ENCODE results near the gene CD151. TPM values are rescaled to one million over a fixed set of nuclear protein-coding genes. Genes with fewer than 3 reads are reported as not detected.

The CD151 gene
- polyA plus RNA-seq, 1 of the 3 experiments (the other 2 are of a cell fraction), result 922 TPM

DNA sequence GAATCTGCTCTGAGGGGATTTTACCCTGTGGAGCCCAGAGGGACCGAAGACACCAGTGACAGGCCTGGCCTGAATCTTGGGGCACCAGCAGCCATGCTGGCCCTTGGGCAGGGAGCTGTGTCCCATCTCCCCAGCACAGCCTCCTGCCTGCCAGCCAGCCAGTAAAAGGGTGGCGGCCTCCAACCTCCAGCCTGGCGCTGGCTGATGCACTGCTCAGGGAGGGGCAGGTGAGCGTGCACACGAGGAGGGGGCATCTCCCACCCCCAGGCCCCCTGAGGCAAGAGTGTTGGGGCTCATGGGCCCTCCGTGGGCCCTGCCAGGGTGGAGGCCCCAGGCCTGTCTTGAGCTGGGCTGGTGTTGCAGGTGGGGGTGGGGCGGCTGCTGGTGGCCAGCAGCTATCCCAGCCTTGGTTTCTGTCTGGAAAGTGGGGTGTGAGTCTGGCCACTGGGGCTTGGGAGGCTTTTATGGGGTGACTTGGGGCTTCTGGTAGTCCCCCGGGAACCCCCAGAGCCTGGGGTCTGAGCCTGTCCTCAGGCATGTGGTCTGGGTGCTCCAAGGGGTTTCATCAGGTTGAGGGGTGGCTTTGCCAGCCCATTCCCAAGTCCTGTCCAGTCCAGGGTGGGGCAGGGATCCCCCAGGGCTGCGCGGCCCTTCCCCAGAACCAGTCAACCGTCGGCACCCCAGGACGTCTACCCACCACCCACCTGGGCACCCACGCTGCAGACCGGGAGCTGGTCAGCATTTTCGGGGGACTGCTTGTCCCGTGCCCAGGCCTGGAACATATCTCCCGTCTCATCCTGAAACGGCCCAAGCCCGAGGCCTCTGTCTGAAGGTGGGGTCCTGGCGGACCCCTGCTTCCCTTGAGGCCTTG lies 27.7 kb downstream of the CD151 start:
- POLR2A ChIA-PET, result interaction anchor here (0.7 to 2.5 kb wide), 9 partner anchors 9 to 51 kb away, joined by 3 to 8 read pairs (median 3); partner anchors contain the start of genes PNPLA2 and RPLP2
- peaks cover 10 to 67% of the 10 kb centered on the region in 2 experiments; a peak in 2 of 4 replicates for H3K4me1 ChIP-seq (ENCODE audit: control insufficient read depth in 1 of 2, insufficient read depth in 2 of 2, low read depth in 1 of 2, low read length in 1 of 2)
- H3K79me2 ChIP-seq (ENCODE audit: insufficient read depth), result peaks cover 10% of the 10 kb centered on the region; the same call in 1 of the 2 replicates
- TF ChIP-seq MEF2A (IDR thresholded peaks at IDR 0.05; ENCODE audit: borderline replicate concordance, low read depth) (no peak), YY1 (IDR thresholded peaks at IDR 0.05; ENCODE audit: low read depth) (no peak)
- TF ChIP-seq, protein P1, sequence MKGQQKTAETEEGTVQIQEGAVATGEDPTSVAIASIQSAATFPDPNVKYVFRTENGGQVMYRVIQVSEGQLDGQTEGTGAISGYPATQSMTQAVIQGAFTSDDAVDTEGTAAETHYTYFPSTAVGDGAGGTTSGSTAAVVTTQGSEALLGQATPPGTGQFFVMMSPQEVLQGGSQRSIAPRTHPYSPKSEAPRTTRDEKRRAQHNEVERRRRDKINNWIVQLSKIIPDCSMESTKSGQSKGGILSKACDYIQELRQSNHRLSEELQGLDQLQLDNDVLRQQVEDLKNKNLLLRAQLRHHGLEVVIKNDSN (IDR thresholded peaks at IDR 0.05; ENCODE audit: borderline replicate concordance, low read depth), result no peak
- TF ChIP-seq, protein P2, sequence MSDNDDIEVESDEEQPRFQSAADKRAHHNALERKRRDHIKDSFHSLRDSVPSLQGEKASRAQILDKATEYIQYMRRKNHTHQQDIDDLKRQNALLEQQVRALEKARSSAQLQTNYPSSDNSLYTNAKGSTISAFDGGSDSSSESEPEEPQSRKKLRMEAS (IDR thresholded peaks at IDR 0.05; ENCODE audit: low read depth), result no peak
- TF ChIP-seq, protein P3, sequence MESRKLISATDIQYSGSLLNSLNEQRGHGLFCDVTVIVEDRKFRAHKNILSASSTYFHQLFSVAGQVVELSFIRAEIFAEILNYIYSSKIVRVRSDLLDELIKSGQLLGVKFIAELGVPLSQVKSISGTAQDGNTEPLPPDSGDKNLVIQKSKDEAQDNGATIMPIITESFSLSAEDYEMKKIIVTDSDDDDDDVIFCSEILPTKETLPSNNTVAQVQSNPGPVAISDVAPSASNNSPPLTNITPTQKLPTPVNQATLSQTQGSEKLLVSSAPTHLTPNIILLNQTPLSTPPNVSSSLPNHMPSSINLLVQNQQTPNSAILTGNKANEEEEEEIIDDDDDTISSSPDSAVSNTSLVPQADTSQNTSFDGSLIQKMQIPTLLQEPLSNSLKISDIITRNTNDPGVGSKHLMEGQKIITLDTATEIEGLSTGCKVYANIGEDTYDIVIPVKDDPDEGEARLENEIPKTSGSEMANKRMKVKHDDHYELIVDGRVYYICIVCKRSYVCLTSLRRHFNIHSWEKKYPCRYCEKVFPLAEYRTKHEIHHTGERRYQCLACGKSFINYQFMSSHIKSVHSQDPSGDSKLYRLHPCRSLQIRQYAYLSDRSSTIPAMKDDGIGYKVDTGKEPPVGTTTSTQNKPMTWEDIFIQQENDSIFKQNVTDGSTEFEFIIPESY (IDR thresholded peaks at IDR 0.05; ENCODE audit: borderline replicate concordance, low read depth), result no peak
- H3K27me3 ChIP-seq (ENCODE audit: insufficient read depth), result no peaks in the 10 kb centered on the region
- no peak overlapping the region for H3K9ac ChIP-seq
- H3F3A ChIP-seq (replicated peaks; ENCODE audit: insufficient read depth), result no peaks in the 10 kb centered on the region
- peaks cover 0 to 13% of the 10 kb centered on the region in 2 experiments for H3K36me3 ChIP-seq (replicated peaks in 1 of 2; ENCODE audit: control insufficient read depth in 1 of 2, insufficient read depth in 2 of 2, low read length in 1 of 2)
- peak overlapping the region; percentile 63; the same call in 1 of the 2 replicates for H3K4me2 ChIP-seq
- H3K9me2 ChIP-seq, result no peaks in the 10 kb centered on the region
- no peak for DNase-seq
- no peak overlapping the region for H2AFZ ChIP-seq (ENCODE audit: low read depth)
- no peak overlapping the region; a peak in 1 of 4 replicates for H3K4me3 ChIP-seq (ENCODE audit: low read depth in 2 of 2, low read length in 1 of 2)
- H3K27ac ChIP-seq (ENCODE audit: low read depth in 2 of 2, low read length in 1 of 2), result peak overlapping the region; percentile 10 to 79; a peak in 3 of 4 replicates
- H4K20me1 ChIP-seq (ENCODE audit: insufficient read depth), result peaks cover 46% of the 10 kb centered on the region
- WGBS (ENCODE audit: low lambda C conversion rate), result 88% methylated on average over 8 of the region's 21 CpGs
- CTCF ChIA-PET, result interaction anchor here (0.9 to 4.0 kb wide), 8 partner anchors 9 to 191 kb away, joined by 3 to 24 read pairs (median 3); no protein-coding TSS in a partner anchor
- H3K9me3 ChIP-seq, result no peaks in the 10 kb centered on the region

DNA sequence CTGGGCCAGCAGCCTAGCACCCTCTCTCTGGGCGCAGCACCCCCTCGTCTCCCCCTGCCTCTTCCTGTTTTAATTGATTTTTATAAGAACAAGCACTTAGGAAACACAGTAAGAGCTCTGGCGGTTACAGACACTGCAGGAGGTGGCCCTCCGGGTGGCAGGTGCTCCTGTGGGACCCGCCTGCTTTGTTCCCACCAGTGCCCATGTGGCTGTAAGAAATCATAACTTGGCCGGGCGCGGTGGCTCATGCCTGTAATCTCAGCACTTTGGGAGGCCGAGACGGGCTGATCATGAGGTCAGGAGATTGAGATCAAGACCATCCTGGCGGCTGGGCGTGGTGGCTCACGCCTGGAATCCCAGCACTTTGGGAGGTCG lies 28.3 kb downstream of the CD151 start:
- Histone ChIP-seq H3K27me3 (ENCODE audit: insufficient read depth) (no peaks in the 10 kb centered on the region), H3K4me1 (ENCODE audit: control insufficient read depth in 1 of 2, insufficient read depth in 2 of 2, low read depth in 1 of 2, low read length in 1 of 2) (peaks cover 10 to 61% of the 10 kb centered on the region in 2 experiments; a peak in 2 of 4 replicates), H3K9ac (no peak overlapping the region), H3K4me2 (no peak overlapping the region), H3K36me3 (replicated peaks in 1 of 2; ENCODE audit: control insufficient read depth in 1 of 2, insufficient read depth in 2 of 2, low read length in 1 of 2) (peaks cover 0 to 18% of the 10 kb centered on the region in 2 experiments), H3F3A (replicated peaks; ENCODE audit: insufficient read depth) (no peaks in the 10 kb centered on the region), H3K27ac (ENCODE audit: low read depth in 2 of 2, low read length in 1 of 2) (no peak overlapping the region), H3K9me3 (no peaks in the 10 kb centered on the region), H3K4me3 (ENCODE audit: low read depth in 2 of 2, low read length in 1 of 2) (no peak overlapping the region), H3K79me2 (ENCODE audit: insufficient read depth) (peaks cover 9% of the 10 kb centered on the region; the same call in 1 of the 2 replicates), H2AFZ (ENCODE audit: low read depth) (no peak overlapping the region), H3K9me2 (no peaks in the 10 kb centered on the region), H4K20me1 (ENCODE audit: insufficient read depth) (peaks cover 40% of the 10 kb centered on the region)
- DNase-seq, result no peak
- POLR2A ChIA-PET, result no interaction called here
- 97% methylated on average over 14 of the region's 14 CpGs for WGBS (ENCODE audit: low lambda C conversion rate)
- CTCF ChIA-PET, result interaction anchor here (0.9 to 4.0 kb wide), 2 partner anchors 10 to 13 kb away, joined by 3 to 24 read pairs; no protein-coding TSS in a partner anchor
- TF ChIP-seq TCF12 (IDR thresholded peaks at IDR 0.05) (no peak), GABPA (IDR thresholded peaks at IDR 0.05; ENCODE audit: low read depth) (no peak), RFX5 (IDR thresholded peaks at IDR 0.05; ENCODE audit: low read length) (no peak), CHD2 (IDR thresholded peaks at IDR 0.05; ENCODE audit: low read length, partially characterized antibody) (no peak), EZH2phosphoT487 (IDR thresholded peaks at IDR 0.05; ENCODE audit: borderline replicate concordance, low read depth) (no peak), TEAD4 (IDR thresholded peaks at IDR 0.05; ENCODE audit: borderline replicate concordance, insufficient read depth) (no peak), SIN3A (IDR thresholded peaks at IDR 0.05; ENCODE audit: borderline replicate concordance, low read depth, low read length) (no peak), NFIC (IDR thresholded peaks at IDR 0.05; ENCODE audit: borderline replicate concordance) (no peak), FOXJ3 (CRISPR knock-in tag; IDR thresholded peaks at IDR 0.05) (no peak)
- TF ChIP-seq, protein P4, sequence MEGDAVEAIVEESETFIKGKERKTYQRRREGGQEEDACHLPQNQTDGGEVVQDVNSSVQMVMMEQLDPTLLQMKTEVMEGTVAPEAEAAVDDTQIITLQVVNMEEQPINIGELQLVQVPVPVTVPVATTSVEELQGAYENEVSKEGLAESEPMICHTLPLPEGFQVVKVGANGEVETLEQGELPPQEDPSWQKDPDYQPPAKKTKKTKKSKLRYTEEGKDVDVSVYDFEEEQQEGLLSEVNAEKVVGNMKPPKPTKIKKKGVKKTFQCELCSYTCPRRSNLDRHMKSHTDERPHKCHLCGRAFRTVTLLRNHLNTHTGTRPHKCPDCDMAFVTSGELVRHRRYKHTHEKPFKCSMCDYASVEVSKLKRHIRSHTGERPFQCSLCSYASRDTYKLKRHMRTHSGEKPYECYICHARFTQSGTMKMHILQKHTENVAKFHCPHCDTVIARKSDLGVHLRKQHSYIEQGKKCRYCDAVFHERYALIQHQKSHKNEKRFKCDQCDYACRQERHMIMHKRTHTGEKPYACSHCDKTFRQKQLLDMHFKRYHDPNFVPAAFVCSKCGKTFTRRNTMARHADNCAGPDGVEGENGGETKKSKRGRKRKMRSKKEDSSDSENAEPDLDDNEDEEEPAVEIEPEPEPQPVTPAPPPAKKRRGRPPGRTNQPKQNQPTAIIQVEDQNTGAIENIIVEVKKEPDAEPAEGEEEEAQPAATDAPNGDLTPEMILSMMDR (IDR thresholded peaks at IDR 0.05), result no peak
- TF ChIP-seq, protein P3 (IDR thresholded peaks at IDR 0.05; ENCODE audit: borderline replicate concordance, low read depth), result no peak
- TF ChIP-seq, protein P5, sequence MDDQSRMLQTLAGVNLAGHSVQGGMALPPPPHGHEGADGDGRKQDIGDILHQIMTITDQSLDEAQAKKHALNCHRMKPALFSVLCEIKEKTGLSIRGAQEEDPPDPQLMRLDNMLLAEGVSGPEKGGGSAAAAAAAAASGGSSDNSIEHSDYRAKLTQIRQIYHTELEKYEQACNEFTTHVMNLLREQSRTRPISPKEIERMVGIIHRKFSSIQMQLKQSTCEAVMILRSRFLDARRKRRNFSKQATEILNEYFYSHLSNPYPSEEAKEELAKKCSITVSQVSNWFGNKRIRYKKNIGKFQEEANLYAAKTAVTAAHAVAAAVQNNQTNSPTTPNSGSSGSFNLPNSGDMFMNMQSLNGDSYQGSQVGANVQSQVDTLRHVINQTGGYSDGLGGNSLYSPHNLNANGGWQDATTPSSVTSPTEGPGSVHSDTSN (IDR thresholded peaks at IDR 0.05), result no peak

Data from SK-N-SH (cell line).